HG03045 (cell line): ENCODE results near the gene SYTL3.

Source experiments
- ATAC-seq: cut with Tn5 transposase; IDR thresholded peaks from one replicate; pipeline ENCODE4 v1.9.1; 2021; ENCODE audit warnings: mild to moderate bottlenecking, moderate library complexity; ENCODE audit not compliant: unreplicated experiment

Gene SYTL3

DNA sequence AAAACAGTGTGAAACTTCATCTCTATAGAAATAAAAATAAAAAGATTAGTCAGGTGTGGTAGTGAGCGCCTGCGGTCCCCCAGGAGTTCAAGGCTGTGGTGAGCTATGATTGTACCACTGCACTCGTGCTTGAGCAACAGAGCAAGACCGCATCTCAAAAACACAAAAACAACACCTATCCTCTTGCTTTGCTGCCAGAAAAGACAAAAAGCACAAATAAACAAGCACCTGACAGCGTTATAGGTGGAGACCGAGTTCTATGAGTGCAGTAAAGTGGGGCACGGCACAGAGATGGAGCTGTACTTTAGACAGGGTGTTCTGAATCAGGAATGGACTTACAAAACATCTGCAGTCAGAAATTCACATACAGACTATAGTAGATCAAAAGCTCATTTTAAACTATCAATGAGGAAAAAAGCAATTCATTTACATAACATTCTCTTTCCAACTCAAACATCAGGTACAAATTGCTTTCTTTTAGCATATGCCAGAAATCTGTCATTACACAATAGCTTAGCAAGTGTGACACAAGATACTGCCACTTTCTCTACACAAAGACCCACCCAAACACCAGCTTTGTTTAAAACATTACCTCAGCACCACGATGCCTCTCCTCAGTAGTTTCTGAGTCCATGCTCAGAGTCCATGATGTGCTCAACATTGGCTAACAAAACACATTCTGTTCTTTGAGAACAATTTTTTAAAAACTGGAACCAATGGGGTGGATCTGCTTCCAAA lies 159.3 kb downstream of the SYTL3 start:
- ATAC-seq: peak; percentile 46

DNA sequence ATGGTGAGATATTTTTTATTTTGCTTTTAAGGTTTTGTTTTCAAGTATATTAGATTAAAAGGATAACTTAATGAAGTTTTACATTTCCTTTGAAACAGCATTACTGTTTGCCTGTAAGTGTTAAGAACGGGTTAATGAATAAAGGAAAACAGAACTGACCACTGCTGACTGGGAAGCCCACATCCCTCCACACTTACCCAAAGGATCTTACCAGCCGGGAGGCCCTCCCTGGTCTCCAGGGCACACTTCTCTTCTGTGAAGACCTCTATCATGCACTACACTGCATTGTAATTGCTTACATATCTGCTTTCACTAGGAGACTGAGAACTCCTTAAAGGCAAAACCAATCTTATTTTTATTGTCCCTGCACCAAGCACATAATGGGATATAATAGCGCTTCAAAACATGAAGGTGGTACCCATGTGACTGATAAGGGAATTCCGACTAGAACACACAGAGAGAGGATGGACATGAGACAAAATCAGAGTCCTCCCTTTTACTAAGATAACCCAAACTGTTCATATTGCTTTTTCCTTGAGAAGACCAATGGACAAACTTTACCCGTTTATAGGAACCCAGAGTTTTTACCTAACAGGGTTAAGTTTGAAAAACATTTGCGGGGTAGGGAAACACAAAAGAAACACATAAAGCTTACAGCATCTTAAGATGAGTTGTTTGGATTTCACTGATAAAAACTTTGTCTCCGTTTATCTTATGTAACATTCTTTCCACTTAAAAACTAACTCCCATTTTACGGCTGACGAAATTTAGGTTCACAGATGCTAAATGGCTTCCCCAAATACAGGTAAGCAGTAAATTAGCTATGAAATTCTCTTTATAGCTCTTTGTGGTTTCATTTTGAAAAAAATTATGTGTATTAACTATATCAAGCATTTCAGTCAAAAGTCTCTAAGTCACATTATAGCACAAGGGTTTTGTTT lies 160.6 kb downstream of the SYTL3 start:
- ATAC-seq: no peak

DNA sequence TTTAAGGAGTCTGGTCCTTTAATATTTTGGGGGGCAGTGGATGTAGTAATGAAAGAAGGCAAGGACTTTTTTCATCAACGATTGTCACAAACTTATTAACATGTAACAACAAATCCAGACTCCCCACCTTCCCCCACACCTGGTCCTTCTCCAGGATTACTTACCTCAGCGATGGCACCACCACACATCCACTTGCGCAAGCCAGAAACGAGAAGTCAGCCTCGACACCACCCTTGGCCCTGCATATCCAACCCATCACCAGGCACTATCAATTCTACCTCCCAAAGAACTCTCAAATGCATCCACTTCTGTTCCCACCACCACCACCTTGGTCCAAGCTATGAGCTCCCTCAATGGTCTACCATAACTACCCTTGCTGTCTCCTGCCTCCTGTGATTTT lies 162.8 kb downstream of the SYTL3 start:
- no peak for ATAC-seq

DNA sequence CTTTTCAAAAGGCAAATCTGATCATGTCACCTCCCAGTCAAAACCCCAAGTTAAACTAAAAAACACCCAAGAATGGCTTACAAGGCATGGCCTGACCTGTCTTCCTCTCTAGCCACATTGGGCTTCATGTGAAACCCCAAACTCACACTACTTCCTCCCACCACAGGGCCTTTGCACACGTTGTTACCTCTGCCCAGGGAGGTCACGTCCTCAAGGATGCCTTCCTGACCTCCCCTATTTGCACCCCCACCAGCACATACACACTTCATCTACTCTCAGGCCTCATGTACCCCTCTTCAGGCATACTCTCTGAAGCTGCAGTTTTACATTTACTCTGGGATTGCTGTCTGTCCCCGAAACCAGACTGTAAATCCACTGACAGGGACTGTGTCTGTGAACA lies 163.2 kb downstream of the SYTL3 start:
- no peak for ATAC-seq
